HG02884 (cell line): ENCODE measurements around the gene TANC1.
A peak's percentile ranks its signal among the peaks of the same experiment; 100 is the strongest.
"Not testable (repeated sequence)": the region's sequence is repeated elsewhere in the genome, so short reads cannot be mapped to it uniquely, and the experiment has no call there.

Experiments used
- ATAC-seq: cut with Tn5 transposase; IDR thresholded peaks from one replicate; pipeline ENCODE4 v1.9.1; 2021; ENCODE audit warnings: mild to moderate bottlenecking, moderate library complexity; ENCODE audit not compliant: unreplicated experiment

TANC1 gene

GRCh38 chr2:159134979-159135378 lies 166.5 kb downstream of the TANC1 start:
- ATAC-seq, result no peak

GRCh38 chr2:159136391-159136790 lies 168.0 kb downstream of the TANC1 start:
- no peak for ATAC-seq

GRCh38 chr2:159137511-159138241 lies 169.2 kb downstream of the TANC1 start:
- ATAC-seq, result no peak

- ATAC-seq, result no peak
Observed at GRCh38 chr2:159138642-159139182, 170.3 kb downstream of the TANC1 start.

GRCh38 chr2:159139216-159139933 lies 170.9 kb downstream of the TANC1 start:
- ATAC-seq, result no peak

- no peak for ATAC-seq
Observed at GRCh38 chr2:159140070-159140769, 171.8 kb downstream of the TANC1 start.

- not testable (repeated sequence) for ATAC-seq
Observed at GRCh38 chr2:159140821-159141220, 172.4 kb downstream of the TANC1 start.

GRCh38 chr2:159144776-159145614 lies 176.6 kb downstream of the TANC1 start:
- peak; percentile 72 for ATAC-seq

GRCh38 chr2:159145745-159146354 lies 177.4 kb downstream of the TANC1 start:
- ATAC-seq, result no peak

GRCh38 chr2:159146996-159147666 lies 178.7 kb downstream of the TANC1 start:
- no peak for ATAC-seq

- no peak for ATAC-seq
Observed at GRCh38 chr2:159147690-159148089, 179.2 kb downstream of the TANC1 start.

GRCh38 chr2:159148901-159149300 lies 180.5 kb downstream of the TANC1 start:
- no peak for ATAC-seq

- ATAC-seq, result no peak
Observed at GRCh38 chr2:159149747-159150146, 181.3 kb downstream of the TANC1 start.

GRCh38 chr2:159150280-159150746 lies 181.9 kb downstream of the TANC1 start:
- ATAC-seq, result no peak

- no peak for ATAC-seq
Observed at GRCh38 chr2:159151198-159152127, 183.0 kb downstream of the TANC1 start.

- ATAC-seq, result no peak
Observed at GRCh38 chr2:159152128-159152778, 183.8 kb downstream of the TANC1 start.

- ATAC-seq, result no peak
Observed at GRCh38 chr2:159153063-159153462, 184.6 kb downstream of the TANC1 start.

GRCh38 chr2:159153463-159153862 lies 185.0 kb downstream of the TANC1 start:
- no peak for ATAC-seq
